ENCODE data around the gene PPIP5K1.
"Not testable (repeated sequence)": the region's sequence is repeated elsewhere in the genome, so short reads cannot be mapped to it uniquely, and the experiment has no call there.

The PPIP5K1 gene

DNA sequence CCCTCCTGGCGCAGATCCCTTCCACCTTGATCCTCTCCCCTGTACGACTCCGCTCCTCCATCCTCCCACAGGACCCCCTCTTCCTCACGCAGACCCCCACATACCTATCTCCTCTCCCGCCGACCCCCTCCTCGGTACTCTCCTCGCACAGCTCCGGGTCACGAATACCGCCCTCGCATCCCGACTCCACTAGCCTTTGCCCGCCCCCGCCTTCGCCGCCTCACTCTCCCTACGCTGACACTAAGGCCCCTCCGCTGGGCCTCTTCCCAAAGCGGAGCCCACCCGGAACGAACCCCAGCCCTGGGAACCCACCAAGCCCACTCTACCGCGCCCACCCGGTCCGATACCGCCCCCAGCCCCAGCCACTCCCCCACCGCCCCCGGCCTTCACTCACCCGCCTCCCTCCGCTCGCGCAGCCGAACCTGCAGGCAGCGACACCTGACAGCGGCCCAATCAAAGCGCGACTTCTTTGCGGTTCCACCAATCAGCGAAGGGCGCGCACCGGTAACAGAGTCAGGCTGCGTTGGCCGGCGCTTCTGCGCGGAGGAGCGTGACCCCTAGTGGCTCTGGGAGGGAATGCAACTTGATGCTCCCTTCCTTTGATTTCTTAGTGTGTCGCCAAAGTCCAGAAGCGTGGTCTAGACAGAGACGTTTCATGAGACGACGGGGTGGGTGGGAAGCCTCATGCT is at the start of gene PPIP5K1:
Gene PPIP5K1, minus strand, starts transcription at position 431 of the 689 bp plus-strand sequence. CDS start 5,704 bp downstream, outside the sequence.
- H3K27ac ChIP-seq (ENCODE audit: low read depth, low read length), result not testable (repeated sequence)

GRCh38 chr15:43638464-43639204 is 48.6 kb upstream of the PPIP5K1 start:
- H3K4me3 ChIP-seq (ENCODE audit: low read depth in 1 of 2, low read length in 2 of 2); H3K27me3 ChIP-seq (ENCODE audit: control insufficient read depth in 1 of 2, insufficient read depth in 2 of 2, low read length in 2 of 2); H3K4me1 ChIP-seq (ENCODE audit: insufficient read depth, low read length); H3K9me3 ChIP-seq (ENCODE audit: low read length); H3K36me3 ChIP-seq (ENCODE audit: insufficient read depth, low read length); H3K9ac ChIP-seq (ENCODE audit: low read length); H3K27ac ChIP-seq (ENCODE audit: low read depth, low read length): not testable (repeated sequence)

More for the DNA sequence above, at the start of gene PPIP5K1:
- not testable (repeated sequence) for H3K27me3 ChIP-seq (ENCODE audit: control insufficient read depth in 1 of 2, insufficient read depth in 2 of 2, low read length in 2 of 2); H3K9ac ChIP-seq (ENCODE audit: low read length); H3K4me1 ChIP-seq (ENCODE audit: insufficient read depth, low read length); H3K36me3 ChIP-seq (ENCODE audit: insufficient read depth, low read length); H3K4me3 ChIP-seq (ENCODE audit: low read depth in 1 of 2, low read length in 2 of 2); H3K9me3 ChIP-seq (ENCODE audit: low read length)

GRCh38 chr15:43626937-43627336 is 36.9 kb upstream of the PPIP5K1 start:
- H3K4me1 ChIP-seq (ENCODE audit: insufficient read depth, low read length); H3K9ac ChIP-seq (ENCODE audit: low read length): not testable (repeated sequence)

DNA sequence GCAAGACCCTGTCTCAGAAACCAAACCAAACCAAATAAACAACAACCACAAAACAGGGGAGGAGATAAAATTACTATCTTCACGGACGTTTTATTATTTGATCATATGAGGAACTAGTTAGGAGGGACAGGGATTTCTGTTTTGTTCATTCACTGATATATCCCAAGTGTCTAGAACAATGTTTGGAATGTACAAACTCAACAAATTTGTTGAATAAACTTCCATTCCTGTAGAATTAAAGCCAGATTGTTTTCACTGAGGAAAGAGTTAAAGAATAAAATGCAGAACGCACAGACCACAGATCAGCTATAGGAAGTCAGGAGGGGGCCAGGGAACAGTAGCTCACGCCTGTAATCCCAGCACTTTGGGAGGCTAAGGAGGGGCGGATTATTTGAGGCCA is 35.1 kb upstream of the PPIP5K1 start:
- H3K27ac ChIP-seq (ENCODE audit: low read depth, low read length), result no peak overlapping the region
- no peak overlapping the region for H3K4me3 ChIP-seq (ENCODE audit: low read depth in 1 of 2, low read length in 2 of 2)
- no peaks in the 10 kb centered on the region for H3K4me1 ChIP-seq (ENCODE audit: insufficient read depth, low read length)
- H3K9ac ChIP-seq (ENCODE audit: low read length), result no peak overlapping the region
- H3K9me3 ChIP-seq (ENCODE audit: low read length), result no peaks in the 10 kb centered on the region
- H3K27me3 ChIP-seq (ENCODE audit: control insufficient read depth in 1 of 2, insufficient read depth in 2 of 2, low read length in 2 of 2), result no peaks in the 10 kb centered on the region
- H3K36me3 ChIP-seq (ENCODE audit: insufficient read depth, low read length), result no peaks in the 10 kb centered on the region

More at GRCh38 chr15:43626937-43627336, 36.9 kb upstream of the PPIP5K1 start:
- H3K27me3 ChIP-seq (ENCODE audit: control insufficient read depth in 1 of 2, insufficient read depth in 2 of 2, low read length in 2 of 2); H3K4me3 ChIP-seq (ENCODE audit: low read depth in 1 of 2, low read length in 2 of 2); H3K9me3 ChIP-seq (ENCODE audit: low read length); H3K36me3 ChIP-seq (ENCODE audit: insufficient read depth, low read length); H3K27ac ChIP-seq (ENCODE audit: low read depth, low read length): not testable (repeated sequence)

GRCh38 chr15:43622068-43622799 is 32.2 kb upstream of the PPIP5K1 start:
- H3K9ac ChIP-seq (ENCODE audit: low read length); H3K27me3 ChIP-seq (ENCODE audit: control insufficient read depth in 1 of 2, insufficient read depth in 2 of 2, low read length in 2 of 2); H3K27ac ChIP-seq (ENCODE audit: low read depth, low read length); H3K4me1 ChIP-seq (ENCODE audit: insufficient read depth, low read length); H3K36me3 ChIP-seq (ENCODE audit: insufficient read depth, low read length); H3K4me3 ChIP-seq (ENCODE audit: low read depth in 1 of 2, low read length in 2 of 2); H3K9me3 ChIP-seq (ENCODE audit: low read length): not testable (repeated sequence)

DNA sequence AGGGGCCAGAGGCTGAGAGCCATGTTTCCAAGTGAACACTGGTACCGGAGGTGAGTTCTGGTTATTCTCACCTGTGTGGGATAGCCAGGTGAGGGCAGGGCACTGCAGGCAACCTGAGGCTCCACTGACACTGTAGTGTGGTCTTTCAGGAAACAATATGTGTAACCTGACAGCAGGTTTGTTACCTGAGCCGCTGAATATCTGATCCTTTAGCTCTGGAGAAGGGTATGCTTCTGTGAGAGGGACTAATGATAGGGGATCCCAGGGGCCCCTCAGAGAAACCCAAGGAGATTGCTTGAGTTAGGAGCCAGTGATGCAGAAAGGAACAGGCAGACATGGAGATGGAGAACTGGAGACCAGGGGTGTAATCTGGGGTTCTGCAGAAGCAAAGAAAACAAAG is 28.7 kb upstream of the PPIP5K1 start, which contains the start of gene STRC:
Gene STRC, minus strand, starts transcription at position 101 of the 400 bp plus-strand sequence. Its CDS starts 78 bp downstream, at position 23.
- H3K9me3 ChIP-seq (ENCODE audit: low read length); H3K36me3 ChIP-seq (ENCODE audit: insufficient read depth, low read length); H3K27ac ChIP-seq (ENCODE audit: low read depth, low read length); H3K9ac ChIP-seq (ENCODE audit: low read length); H3K4me1 ChIP-seq (ENCODE audit: insufficient read depth, low read length); H3K4me3 ChIP-seq (ENCODE audit: low read depth in 1 of 2, low read length in 2 of 2); H3K27me3 ChIP-seq (ENCODE audit: control insufficient read depth in 1 of 2, insufficient read depth in 2 of 2, low read length in 2 of 2): not testable (repeated sequence)

DNA sequence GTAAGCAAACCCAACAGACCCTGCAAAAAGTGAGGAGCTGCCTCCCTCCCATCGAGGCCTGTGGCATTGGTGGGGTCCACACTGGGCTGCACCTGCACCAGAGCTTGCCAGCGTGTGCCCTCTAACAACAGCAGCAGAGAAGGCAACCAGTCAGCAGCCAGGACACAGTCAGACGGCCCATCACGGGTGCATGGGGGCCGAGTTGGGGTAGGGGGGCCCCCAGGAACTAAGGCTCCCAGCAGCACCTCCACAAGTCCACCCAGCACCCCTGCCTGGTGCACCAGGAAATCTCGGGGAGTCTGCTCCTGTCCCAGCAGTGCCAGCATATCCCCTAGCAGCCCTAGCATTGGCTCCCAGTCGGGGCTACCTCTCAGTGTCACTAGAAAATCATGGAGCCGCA is 27.7 kb upstream of the PPIP5K1 start:
- not testable (repeated sequence) for H3K4me1 ChIP-seq (ENCODE audit: insufficient read depth, low read length)

GRCh38 chr15:43602233-43602632 is 12.2 kb upstream of the PPIP5K1 start:
- not testable (repeated sequence) for H3K4me3 ChIP-seq (ENCODE audit: low read depth in 1 of 2, low read length in 2 of 2); H3K27me3 ChIP-seq (ENCODE audit: control insufficient read depth in 1 of 2, insufficient read depth in 2 of 2, low read length in 2 of 2); H3K27ac ChIP-seq (ENCODE audit: low read depth, low read length); H3K4me1 ChIP-seq (ENCODE audit: insufficient read depth, low read length); H3K36me3 ChIP-seq (ENCODE audit: insufficient read depth, low read length); H3K9me3 ChIP-seq (ENCODE audit: low read length); H3K9ac ChIP-seq (ENCODE audit: low read length)

More for the DNA sequence above, 27.7 kb upstream of the PPIP5K1 start:
- H3K27ac ChIP-seq (ENCODE audit: low read depth, low read length); H3K9ac ChIP-seq (ENCODE audit: low read length); H3K27me3 ChIP-seq (ENCODE audit: control insufficient read depth in 1 of 2, insufficient read depth in 2 of 2, low read length in 2 of 2); H3K4me3 ChIP-seq (ENCODE audit: low read depth in 1 of 2, low read length in 2 of 2); H3K36me3 ChIP-seq (ENCODE audit: insufficient read depth, low read length); H3K9me3 ChIP-seq (ENCODE audit: low read length): not testable (repeated sequence)

GRCh38 chr15:43600200-43600599 is 10.2 kb upstream of the PPIP5K1 start:
- H3K27me3 ChIP-seq (ENCODE audit: control insufficient read depth in 1 of 2, insufficient read depth in 2 of 2, low read length in 2 of 2); H3K4me3 ChIP-seq (ENCODE audit: low read depth in 1 of 2, low read length in 2 of 2); H3K9me3 ChIP-seq (ENCODE audit: low read length); H3K27ac ChIP-seq (ENCODE audit: low read depth, low read length); H3K4me1 ChIP-seq (ENCODE audit: insufficient read depth, low read length); H3K9ac ChIP-seq (ENCODE audit: low read length); H3K36me3 ChIP-seq (ENCODE audit: insufficient read depth, low read length): not testable (repeated sequence)

DNA sequence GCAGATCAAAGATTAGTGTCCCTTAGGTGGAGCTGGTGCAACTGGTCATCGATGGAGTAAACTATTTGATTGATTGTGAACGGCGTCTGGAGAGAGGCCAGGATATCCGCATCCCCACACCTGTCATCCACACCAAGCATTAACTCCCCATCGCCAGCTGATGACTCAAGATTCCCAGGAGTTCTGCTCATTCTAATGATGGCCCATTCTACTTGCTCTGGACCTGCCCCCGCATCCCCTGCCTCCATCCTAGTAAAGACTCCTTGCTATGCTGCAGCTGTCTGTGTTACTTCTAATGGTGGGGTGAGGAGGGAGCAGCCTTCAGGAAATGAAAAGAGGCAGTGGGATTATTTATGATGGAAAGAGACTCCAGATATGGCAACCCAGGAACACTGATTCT is 9.1 kb upstream of the PPIP5K1 start:
- not testable (repeated sequence) for H3K9me3 ChIP-seq (ENCODE audit: low read length); H3K36me3 ChIP-seq (ENCODE audit: insufficient read depth, low read length); H3K4me3 ChIP-seq (ENCODE audit: low read depth in 1 of 2, low read length in 2 of 2); H3K27ac ChIP-seq (ENCODE audit: low read depth, low read length); H3K4me1 ChIP-seq (ENCODE audit: insufficient read depth, low read length); H3K27me3 ChIP-seq (ENCODE audit: control insufficient read depth in 1 of 2, insufficient read depth in 2 of 2, low read length in 2 of 2); H3K9ac ChIP-seq (ENCODE audit: low read length)

GRCh38 chr15:43593328-43594190 is 3.6 kb upstream of the PPIP5K1 start, which contains the start of gene CKMT1B:
Gene CKMT1B, plus strand, starts transcription at chr15:43594027. Its CDS starts 192 bp downstream, at chr15:43594219.
- not testable (repeated sequence) for H3K4me3 ChIP-seq (ENCODE audit: low read depth in 1 of 2, low read length in 2 of 2); H3K36me3 ChIP-seq (ENCODE audit: insufficient read depth, low read length); H3K27ac ChIP-seq (ENCODE audit: low read depth, low read length); H3K9ac ChIP-seq (ENCODE audit: low read length); H3K9me3 ChIP-seq (ENCODE audit: low read length); H3K27me3 ChIP-seq (ENCODE audit: control insufficient read depth in 1 of 2, insufficient read depth in 2 of 2, low read length in 2 of 2); H3K4me1 ChIP-seq (ENCODE audit: insufficient read depth, low read length)
